Esophagus squamous epithelium (tissue), 5 donors: ENCODE data around the gene SLC25A29. TPM values are rescaled to one million over a fixed set of nuclear protein-coding genes. Genes with fewer than 3 reads are reported as not detected.

Source experiments
- DNase-seq: peaks from one replicate; lab custom pipeline; 2025; lab: John Stamatoyannopoulos, UW
- H3K27ac ChIP-seq, 4 donors: fragments of 200-600 bp; sonication (generic); one replicate each; pipeline ENCODE4 v1.5.1; 2016 to 2019; ENCODE audit warnings: mild to moderate bottlenecking in 1 of 4
- H3K27me3 ChIP-seq, 4 donors: fragments of 200-600 bp; sonication (generic); 1 replicate in 3 of 4; 2 replicates in 1 of 4; pipeline versions ENCODE4 v1.5.1 to v1.6.0; 2017 to 2021; ENCODE audit warnings: antibody characterized with exemption in 1 of 4
- H3K36me3 ChIP-seq, 3 donors: fragments of 200-600 bp; sonication (generic); one replicate each; pipeline ENCODE4 v1.5.1; 2016 to 2019
- H3K4me1 ChIP-seq, 3 donors: fragments of 200-600 bp; sonication (generic); one replicate each; pipeline ENCODE4 v1.5.1; 2017 to 2019
- H3K4me3 ChIP-seq, 4 donors: fragments of 200-600 bp; sonication (generic); 1 replicate in 3 of 4; 2 replicates in 1 of 4; pipeline ENCODE4 v1.5.1; 2016 to 2019; ENCODE audit warnings: mild to moderate bottlenecking in 2 of 4, moderate library complexity in 1 of 4
- H3K9me3 ChIP-seq, 3 donors: fragments of 200-600 bp; sonication (generic); one replicate each; pipeline ENCODE4 v1.5.1; 2016 to 2019
- POLR2A ChIP-seq, 4 donors: fragments of 450-650 bp; IDR thresholded peaks; one replicate each; pipeline ENCODE4 v1.6.1; 2017; ENCODE audit warnings: antibody characterized with exemption in 4 of 4, mild to moderate bottlenecking in 4 of 4, moderate library complexity in 3 of 4
- WGBS, 2 donors: methylation state at CpG; one replicate each; pipeline ENCODE4 v1.1.5; 2018; 5-methylcytosine and 5-hydroxymethylcytosine counted together
- intact Hi-C: fragments of 100-400 bp; cut with DNase I; formaldehyde crosslinking; loops from one replicate; pipeline ENCODE4 v1.15.0; 2022
- total RNA-seq, 4 donors: library from RNA; depleted of rRNA; stranded (reverse); fragments of >200 nt; gene quantifications; one replicate each; pipeline ENCODE4 v1.1.0, GENCODE V29; 2016
- TF ChIP-seq, protein P1 (sequence below), 6 experiments: fragments of 450-650 bp in 4 of 6; fragments of 200-600 bp in 2 of 6; sonication (generic) in 2 of 6; IDR thresholded peaks; one replicate each; pipeline ENCODE4 v1.5.1; 2016 to 2019; ENCODE audit warnings: antibody characterized with exemption in 6 of 6, mild to moderate bottlenecking in 4 of 6, moderate library complexity in 4 of 6
- donor health status: DM: yes; HTN: yes; CAD: no.

SLC25A29 gene
- total RNA-seq, 4 donors from 2014 or later: 23.3 to 64.3 (median 55.6) TPM

DNA sequence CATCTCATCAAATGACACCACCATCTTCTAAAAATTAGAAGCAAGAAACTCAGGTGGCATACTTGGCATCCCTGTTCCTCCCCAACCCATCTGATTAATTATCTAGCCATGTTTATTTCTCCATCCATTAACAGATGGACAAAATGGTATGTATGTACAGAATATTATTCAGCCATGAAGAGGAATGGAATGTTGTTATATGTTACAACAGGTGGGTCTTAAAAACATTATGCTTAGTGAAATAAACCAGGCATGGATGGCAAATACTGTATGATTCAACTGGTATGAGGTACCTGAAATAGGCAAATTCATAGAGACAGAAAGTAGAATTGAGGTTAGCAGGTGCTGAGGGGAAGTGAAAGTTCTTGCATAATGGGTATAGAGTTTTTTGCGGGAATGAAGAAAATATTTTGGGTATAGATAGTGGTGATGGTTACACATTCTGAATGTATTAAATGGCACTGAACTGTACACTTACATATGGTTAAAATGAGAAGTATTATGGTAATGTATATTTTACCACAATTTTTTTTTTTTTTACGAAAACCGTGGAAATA is 49.8 kb downstream of the SLC25A29 start:
- H3K9me3 ChIP-seq: no peaks in the 10 kb centered on the region
- DNase-seq: no peak
- TF ChIP-seq, protein P1, sequence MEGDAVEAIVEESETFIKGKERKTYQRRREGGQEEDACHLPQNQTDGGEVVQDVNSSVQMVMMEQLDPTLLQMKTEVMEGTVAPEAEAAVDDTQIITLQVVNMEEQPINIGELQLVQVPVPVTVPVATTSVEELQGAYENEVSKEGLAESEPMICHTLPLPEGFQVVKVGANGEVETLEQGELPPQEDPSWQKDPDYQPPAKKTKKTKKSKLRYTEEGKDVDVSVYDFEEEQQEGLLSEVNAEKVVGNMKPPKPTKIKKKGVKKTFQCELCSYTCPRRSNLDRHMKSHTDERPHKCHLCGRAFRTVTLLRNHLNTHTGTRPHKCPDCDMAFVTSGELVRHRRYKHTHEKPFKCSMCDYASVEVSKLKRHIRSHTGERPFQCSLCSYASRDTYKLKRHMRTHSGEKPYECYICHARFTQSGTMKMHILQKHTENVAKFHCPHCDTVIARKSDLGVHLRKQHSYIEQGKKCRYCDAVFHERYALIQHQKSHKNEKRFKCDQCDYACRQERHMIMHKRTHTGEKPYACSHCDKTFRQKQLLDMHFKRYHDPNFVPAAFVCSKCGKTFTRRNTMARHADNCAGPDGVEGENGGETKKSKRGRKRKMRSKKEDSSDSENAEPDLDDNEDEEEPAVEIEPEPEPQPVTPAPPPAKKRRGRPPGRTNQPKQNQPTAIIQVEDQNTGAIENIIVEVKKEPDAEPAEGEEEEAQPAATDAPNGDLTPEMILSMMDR (IDR thresholded peaks at IDR 0.05): no peak
- no peak for TF ChIP-seq POLR2A (IDR thresholded peaks at IDR 0.05)
- H3K4me3 ChIP-seq: no peak overlapping the region
- H3K27me3 ChIP-seq: no peaks in the 10 kb centered on the region
- H3K27ac ChIP-seq: no peak overlapping the region
- intact Hi-C loops: no loop called here
- no peaks in the 10 kb centered on the region for H3K36me3 ChIP-seq
- H3K4me1 ChIP-seq: peaks cover 0 to 80% (median 16%) of the 10 kb centered on the region in 3 donors
- 60 to 84% methylated on average over 3 of the region's 3 CpGs for WGBS, 2 donors

- Histone ChIP-seq H3K4me3 (no peak overlapping the region), H3K27ac (no peak overlapping the region), H3K9me3 (no peaks in the 10 kb centered on the region), H3K4me1 (peaks cover 5 to 89% (median 22%) of the 10 kb centered on the region in 3 donors), H3K27me3 (no peaks in the 10 kb centered on the region), H3K36me3 (no peaks in the 10 kb centered on the region)
- intact Hi-C loops: no loop called here
- no peak for DNase-seq
- TF ChIP-seq, protein P1 (IDR thresholded peaks at IDR 0.05): no peak
- TF ChIP-seq POLR2A (IDR thresholded peaks at IDR 0.05): no peak
These were observed 53.6 kb downstream of the SLC25A29 start for GRCh38 chr14:100252684-100253083.

DNA sequence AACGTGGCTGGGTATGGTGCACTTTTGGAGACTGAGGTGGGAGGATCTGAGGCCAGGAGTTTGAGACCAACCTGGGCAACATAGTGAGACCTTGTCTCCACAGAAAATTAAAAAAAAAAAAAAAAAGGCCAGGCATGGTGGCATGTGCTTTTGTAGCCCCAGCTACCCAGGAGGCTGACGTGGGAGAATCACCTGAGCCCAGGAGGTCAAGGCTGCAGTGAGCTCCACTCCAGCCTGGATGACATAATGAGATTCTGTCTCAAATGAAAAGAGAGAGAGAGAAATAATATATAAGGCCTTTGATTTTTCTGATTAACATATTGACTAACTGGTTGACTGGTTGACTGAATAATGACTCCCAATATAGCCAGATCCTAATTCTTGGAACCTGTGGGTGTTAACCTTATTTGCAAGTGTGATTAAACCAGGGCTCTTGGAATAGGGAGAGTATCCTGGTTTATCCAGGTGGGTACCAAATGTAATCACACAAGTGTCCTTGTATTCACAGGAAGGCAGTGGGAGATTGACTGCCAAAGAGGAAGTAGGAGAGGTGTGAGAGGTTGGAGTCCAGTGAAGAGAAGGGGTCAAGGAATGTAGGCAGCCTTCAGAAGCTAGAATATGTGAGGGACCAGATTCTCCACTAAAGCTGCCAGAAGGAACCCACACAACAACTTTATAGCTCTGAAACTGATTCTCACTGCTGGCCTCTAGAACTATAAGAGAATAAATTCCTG is 55.3 kb downstream of the SLC25A29 start:
- TF ChIP-seq, protein P1 (IDR thresholded peaks at IDR 0.05): no peak
- no peak for TF ChIP-seq POLR2A (IDR thresholded peaks at IDR 0.05)
- intact Hi-C loops: no loop called here
- H3K4me3 ChIP-seq: no peak overlapping the region
- no peak for DNase-seq
- peaks cover 17 to 91% (median 39%) of the 10 kb centered on the region in 3 donors for H3K4me1 ChIP-seq
- no peaks in the 10 kb centered on the region for H3K36me3 ChIP-seq
- no peaks in the 10 kb centered on the region for H3K27me3 ChIP-seq
- H3K27ac ChIP-seq: no peak overlapping the region
- H3K9me3 ChIP-seq: no peaks in the 10 kb centered on the region
- 84 to 87% methylated on average over 2 of the region's 2 CpGs for WGBS, 2 donors

GRCh38 chr14:100246809-100247428 is 59.3 kb downstream of the SLC25A29 start:
- 24 to 28% methylated on average over 3 of the region's 3 CpGs for WGBS, 2 donors
- no peak for TF ChIP-seq POLR2A (IDR thresholded peaks at IDR 0.05)
- TF ChIP-seq, protein P1 (IDR thresholded peaks at IDR 0.05): peak in 5 of 6 experiments; percentile 46 to 61 (median 52)
- peaks cover 22 to 99% (median 75%) of the 10 kb centered on the region in 3 donors for H3K4me1 ChIP-seq
- no peaks in the 10 kb centered on the region for H3K9me3 ChIP-seq
- no peaks in the 10 kb centered on the region for H3K36me3 ChIP-seq
- intact Hi-C loops: no loop called here
- H3K27me3 ChIP-seq: no peaks in the 10 kb centered on the region
- peak overlapping the region; percentile 3 to 59 (median 48) for H3K27ac ChIP-seq
- DNase-seq: no peak
- H3K4me3 ChIP-seq: no peak overlapping the region

GRCh38 chr14:100243020-100243419 is 63.2 kb downstream of the SLC25A29 start:
- WGBS, 2 donors: 77 to 79% methylated on average over 3 of the region's 3 CpGs
- intact Hi-C loops: no loop called here
- no peak overlapping the region for H3K27ac ChIP-seq
- no peaks in the 10 kb centered on the region for H3K27me3 ChIP-seq
- DNase-seq: no peak
- H3K4me3 ChIP-seq: peak overlapping the region in 1 of 4 donors; percentile 8
- TF ChIP-seq, protein P1 (IDR thresholded peaks at IDR 0.05): no peak
- TF ChIP-seq POLR2A (IDR thresholded peaks at IDR 0.05): no peak
- no peaks in the 10 kb centered on the region for H3K36me3 ChIP-seq
- H3K9me3 ChIP-seq: no peaks in the 10 kb centered on the region
- H3K4me1 ChIP-seq: peaks cover 25 to 73% (median 65%) of the 10 kb centered on the region in 3 donors
